ENCODE results near the gene PPARD.

DNA sequence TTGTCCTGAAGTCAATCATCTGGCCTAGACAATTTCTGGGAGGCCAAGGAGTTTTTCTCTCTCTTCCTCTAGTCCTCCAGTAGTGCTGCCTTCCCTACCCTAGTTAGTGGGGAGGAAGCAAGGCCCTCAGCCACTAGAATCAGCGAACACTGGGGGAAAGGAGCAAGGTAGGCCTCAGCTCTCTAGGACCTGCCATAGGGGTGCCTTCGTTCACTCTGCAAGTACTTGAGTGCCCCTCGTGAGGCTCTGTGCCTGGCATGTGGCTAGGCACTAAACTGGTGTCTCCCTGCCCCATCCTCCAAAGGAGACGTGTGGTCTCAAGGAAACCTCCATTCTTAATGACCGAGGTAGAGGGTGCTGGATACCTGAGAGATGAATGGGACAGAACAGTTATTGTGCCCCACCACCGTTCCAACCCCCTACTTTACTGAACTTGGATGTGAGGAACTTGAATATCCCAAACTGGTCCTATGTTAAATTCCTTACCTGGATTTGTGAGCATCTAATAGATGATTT is 43.7 kb upstream of the PPARD start:
- TF ChIP-seq, protein P1, sequence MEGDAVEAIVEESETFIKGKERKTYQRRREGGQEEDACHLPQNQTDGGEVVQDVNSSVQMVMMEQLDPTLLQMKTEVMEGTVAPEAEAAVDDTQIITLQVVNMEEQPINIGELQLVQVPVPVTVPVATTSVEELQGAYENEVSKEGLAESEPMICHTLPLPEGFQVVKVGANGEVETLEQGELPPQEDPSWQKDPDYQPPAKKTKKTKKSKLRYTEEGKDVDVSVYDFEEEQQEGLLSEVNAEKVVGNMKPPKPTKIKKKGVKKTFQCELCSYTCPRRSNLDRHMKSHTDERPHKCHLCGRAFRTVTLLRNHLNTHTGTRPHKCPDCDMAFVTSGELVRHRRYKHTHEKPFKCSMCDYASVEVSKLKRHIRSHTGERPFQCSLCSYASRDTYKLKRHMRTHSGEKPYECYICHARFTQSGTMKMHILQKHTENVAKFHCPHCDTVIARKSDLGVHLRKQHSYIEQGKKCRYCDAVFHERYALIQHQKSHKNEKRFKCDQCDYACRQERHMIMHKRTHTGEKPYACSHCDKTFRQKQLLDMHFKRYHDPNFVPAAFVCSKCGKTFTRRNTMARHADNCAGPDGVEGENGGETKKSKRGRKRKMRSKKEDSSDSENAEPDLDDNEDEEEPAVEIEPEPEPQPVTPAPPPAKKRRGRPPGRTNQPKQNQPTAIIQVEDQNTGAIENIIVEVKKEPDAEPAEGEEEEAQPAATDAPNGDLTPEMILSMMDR (IDR thresholded peaks at IDR 0.05; ENCODE audit: poor library complexity, severe bottlenecking) = no peak
- TF ChIP-seq RAD21 (conservative IDR thresholded peaks at IDR 0.05) (no peak), TAF1 (IDR thresholded peaks at IDR 0.05; ENCODE audit: low read depth) (no peak)
- TF ChIP-seq, protein P2, sequence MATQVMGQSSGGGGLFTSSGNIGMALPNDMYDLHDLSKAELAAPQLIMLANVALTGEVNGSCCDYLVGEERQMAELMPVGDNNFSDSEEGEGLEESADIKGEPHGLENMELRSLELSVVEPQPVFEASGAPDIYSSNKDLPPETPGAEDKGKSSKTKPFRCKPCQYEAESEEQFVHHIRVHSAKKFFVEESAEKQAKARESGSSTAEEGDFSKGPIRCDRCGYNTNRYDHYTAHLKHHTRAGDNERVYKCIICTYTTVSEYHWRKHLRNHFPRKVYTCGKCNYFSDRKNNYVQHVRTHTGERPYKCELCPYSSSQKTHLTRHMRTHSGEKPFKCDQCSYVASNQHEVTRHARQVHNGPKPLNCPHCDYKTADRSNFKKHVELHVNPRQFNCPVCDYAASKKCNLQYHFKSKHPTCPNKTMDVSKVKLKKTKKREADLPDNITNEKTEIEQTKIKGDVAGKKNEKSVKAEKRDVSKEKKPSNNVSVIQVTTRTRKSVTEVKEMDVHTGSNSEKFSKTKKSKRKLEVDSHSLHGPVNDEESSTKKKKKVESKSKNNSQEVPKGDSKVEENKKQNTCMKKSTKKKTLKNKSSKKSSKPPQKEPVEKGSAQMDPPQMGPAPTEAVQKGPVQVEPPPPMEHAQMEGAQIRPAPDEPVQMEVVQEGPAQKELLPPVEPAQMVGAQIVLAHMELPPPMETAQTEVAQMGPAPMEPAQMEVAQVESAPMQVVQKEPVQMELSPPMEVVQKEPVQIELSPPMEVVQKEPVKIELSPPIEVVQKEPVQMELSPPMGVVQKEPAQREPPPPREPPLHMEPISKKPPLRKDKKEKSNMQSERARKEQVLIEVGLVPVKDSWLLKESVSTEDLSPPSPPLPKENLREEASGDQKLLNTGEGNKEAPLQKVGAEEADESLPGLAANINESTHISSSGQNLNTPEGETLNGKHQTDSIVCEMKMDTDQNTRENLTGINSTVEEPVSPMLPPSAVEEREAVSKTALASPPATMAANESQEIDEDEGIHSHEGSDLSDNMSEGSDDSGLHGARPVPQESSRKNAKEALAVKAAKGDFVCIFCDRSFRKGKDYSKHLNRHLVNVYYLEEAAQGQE (IDR thresholded peaks at IDR 0.05; ENCODE audit: borderline replicate concordance) = no peak

Data from neural cell (in vitro differentiated cells).